Small intestine (tissue), 7 donors: ENCODE measurements around the gene EEFSEC. TPM values are rescaled to one million over a fixed set of nuclear protein-coding genes. Genes with fewer than 3 reads are reported as not detected.

Experiments
- DNase-seq, 2 donors: peaks; one replicate each; pipeline versions ENCODE4 v3.0.0 to v3.0.0-alpha.2; 2013
- FAIRE-seq: peaks from 2 replicates; lab custom pipeline; 2012; peaks lifted over from hg19 to GRCh38; lab: Jason Lieb, UNC
- H3K27ac ChIP-seq, 3 donors: one replicate each; pipeline ENCODE4 v1.5.1; 2013; ENCODE audit warnings: low read length in 2 of 3, mild to moderate bottlenecking in 2 of 3, control low read depth in 1 of 3, inconsistent platforms in 1 of 3, low read depth in 1 of 3, moderate library complexity in 1 of 3
- H3K27me3 ChIP-seq, 3 donors: one replicate each; pipeline ENCODE4 v1.6.1; 2013; ENCODE audit warnings: low read length in 3 of 3, inconsistent platforms in 1 of 3; ENCODE audit not compliant: control insufficient read depth in 3 of 3, insufficient read depth in 3 of 3
- H3K36me3 ChIP-seq, 3 donors: one replicate each; pipeline ENCODE4 v1.6.1; 2013; ENCODE audit warnings: low read length in 3 of 3, inconsistent platforms in 1 of 3, low read depth in 1 of 3, mild to moderate bottlenecking in 1 of 3, moderate library complexity in 1 of 3; ENCODE audit not compliant: control insufficient read depth in 3 of 3, insufficient read depth in 2 of 3
- H3K4me1 ChIP-seq, 3 donors: one replicate each; pipeline ENCODE4 v1.6.1; 2013; ENCODE audit warnings: low read length in 2 of 3, inconsistent platforms in 1 of 3, low read depth in 1 of 3, mild to moderate bottlenecking in 1 of 3, moderate library complexity in 1 of 3; ENCODE audit not compliant: control insufficient read depth in 3 of 3, insufficient read depth in 2 of 3
- H3K4me3 ChIP-seq, 3 donors: one replicate each; pipeline ENCODE4 v1.5.1; 2013; ENCODE audit warnings: low read length in 3 of 3, control low read depth in 1 of 3, inconsistent platforms in 1 of 3, low read depth in 1 of 3, mild to moderate bottlenecking in 1 of 3, moderate library complexity in 1 of 3
- H3K9me3 ChIP-seq, 2 donors: one replicate each; pipeline ENCODE4 v1.6.1; 2013; ENCODE audit warnings: low read depth in 1 of 2, low read length in 1 of 2; ENCODE audit not compliant: control insufficient read depth in 2 of 2, insufficient read depth in 1 of 2
- WGBS, 3 donors: extraction: QIAGEN DNeasy Blood & Tissue Kit; methylation state at CpG; one replicate each; pipeline ENCODE4 v1.1.7; 2013; 5-methylcytosine and 5-hydroxymethylcytosine counted together
- polyA plus RNA-seq, 4 donors: library from polyadenylated mRNA; stranded (reverse) in 3 of 4; unstranded in 1 of 4; fragments of 200-250 nt in 3 of 4; fragments of 120-200 nt in 1 of 4; gene quantifications; one replicate each; pipeline versions ENCODE4 v1.2.1 to v1.2.3, GENCODE V29; 2013
- donor health status: healthy with polysubstance abuse.
- donor health status: control.
- donor health status: control.
- donor health status: Bipolar disorder and iron deficiency.
- donor health status: healthy.

EEFSEC gene
- polyA plus RNA-seq, 4 donors: 4.9 to 29.0 (median 10.2) TPM

GRCh38 chr3:128346562-128346961 lies 193.3 kb downstream of the EEFSEC start:
- FAIRE-seq: no peak
- no peak overlapping the region for H3K27ac ChIP-seq
- peaks cover 0 to 27% (median 6%) of the 10 kb centered on the region in 3 donors for H3K4me1 ChIP-seq
- H3K27me3 ChIP-seq: no peaks in the 10 kb centered on the region
- WGBS, 3 donors: 96 to 100% (median 100%) methylated on average over 2 of the region's 2 CpGs
- peaks cover 0 to 36% (median 0%) of the 10 kb centered on the region in 3 donors for H3K36me3 ChIP-seq
- no peak overlapping the region for H3K4me3 ChIP-seq
- DNase-seq: no peak
- H3K9me3 ChIP-seq: no peaks in the 10 kb centered on the region

- DNase-seq: no peak
- Histone ChIP-seq H3K36me3 (peaks cover 0 to 32% (median 0%) of the 10 kb centered on the region in 3 donors), H3K4me1 (peaks cover 0 to 27% (median 6%) of the 10 kb centered on the region in 3 donors), H3K9me3 (no peaks in the 10 kb centered on the region), H3K27ac (no peak overlapping the region), H3K4me3 (no peak overlapping the region), H3K27me3 (no peaks in the 10 kb centered on the region)
- FAIRE-seq: no peak
These were observed 194.0 kb downstream of the EEFSEC start for GRCh38 chr3:128347282-128347681.

- no peak overlapping the region for H3K27ac ChIP-seq
- H3K36me3 ChIP-seq: peaks cover 0 to 29% (median 0%) of the 10 kb centered on the region in 3 donors
- peaks cover 0 to 22% (median 5%) of the 10 kb centered on the region in 3 donors for H3K4me1 ChIP-seq
- DNase-seq (no peak), FAIRE-seq (no peak)
- no peak overlapping the region for H3K4me3 ChIP-seq
- 71 to 84% (median 76%) methylated on average over 4 of the region's 4 CpGs for WGBS, 3 donors
- no peaks in the 10 kb centered on the region for H3K27me3 ChIP-seq
- H3K9me3 ChIP-seq: no peaks in the 10 kb centered on the region
These were observed 194.8 kb downstream of the EEFSEC start for GRCh38 chr3:128348075-128348474.

DNA sequence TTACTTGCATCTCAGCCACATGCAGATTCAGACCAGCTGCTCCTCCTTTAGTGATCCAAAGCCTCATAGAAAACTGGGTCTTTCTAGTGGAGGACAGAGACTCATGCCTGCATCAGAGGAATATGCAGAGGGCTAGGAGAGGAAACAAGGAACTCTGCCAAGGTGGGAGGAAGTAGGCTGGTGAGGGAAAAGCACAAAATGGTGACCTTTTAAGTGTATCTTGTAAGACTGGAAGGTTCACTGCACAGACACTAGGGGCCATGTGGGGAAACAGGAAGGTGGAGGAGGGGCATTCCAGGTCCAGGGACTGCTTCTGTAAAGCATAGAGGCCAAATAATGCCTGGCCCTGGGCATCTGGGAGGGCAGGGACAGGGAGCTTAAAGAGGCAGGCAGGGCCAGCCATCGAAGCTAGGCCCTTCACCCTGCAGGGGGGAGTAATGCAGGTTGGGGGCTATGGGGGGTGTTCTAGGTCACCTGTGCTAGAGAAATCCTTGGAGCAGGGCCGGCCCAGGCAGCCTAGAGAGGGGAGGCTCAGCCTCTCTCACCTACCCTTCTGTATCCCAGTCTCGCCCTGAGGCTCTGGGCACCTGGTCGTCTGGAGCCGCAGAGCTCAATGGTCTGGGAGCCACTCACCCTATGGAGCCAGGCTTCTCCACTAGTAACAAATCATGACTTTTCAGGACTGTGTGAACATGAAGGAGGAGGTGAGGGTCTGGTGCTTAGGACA lies 195.7 kb downstream of the EEFSEC start:
- Histone ChIP-seq H3K4me1 (peaks cover 0 to 21% (median 0%) of the 10 kb centered on the region in 3 donors), H3K27ac (no peak overlapping the region), H3K36me3 (peaks cover 0 to 33% (median 0%) of the 10 kb centered on the region in 3 donors), H3K9me3 (no peaks in the 10 kb centered on the region), H3K4me3 (no peak overlapping the region), H3K27me3 (no peaks in the 10 kb centered on the region)
- DNase-seq (peak in 1 of 2 donors; percentile 17), FAIRE-seq (no peak)
- WGBS, 3 donors: 88 to 98% (median 91%) methylated on average over 5 of the region's 5 CpGs

DNA sequence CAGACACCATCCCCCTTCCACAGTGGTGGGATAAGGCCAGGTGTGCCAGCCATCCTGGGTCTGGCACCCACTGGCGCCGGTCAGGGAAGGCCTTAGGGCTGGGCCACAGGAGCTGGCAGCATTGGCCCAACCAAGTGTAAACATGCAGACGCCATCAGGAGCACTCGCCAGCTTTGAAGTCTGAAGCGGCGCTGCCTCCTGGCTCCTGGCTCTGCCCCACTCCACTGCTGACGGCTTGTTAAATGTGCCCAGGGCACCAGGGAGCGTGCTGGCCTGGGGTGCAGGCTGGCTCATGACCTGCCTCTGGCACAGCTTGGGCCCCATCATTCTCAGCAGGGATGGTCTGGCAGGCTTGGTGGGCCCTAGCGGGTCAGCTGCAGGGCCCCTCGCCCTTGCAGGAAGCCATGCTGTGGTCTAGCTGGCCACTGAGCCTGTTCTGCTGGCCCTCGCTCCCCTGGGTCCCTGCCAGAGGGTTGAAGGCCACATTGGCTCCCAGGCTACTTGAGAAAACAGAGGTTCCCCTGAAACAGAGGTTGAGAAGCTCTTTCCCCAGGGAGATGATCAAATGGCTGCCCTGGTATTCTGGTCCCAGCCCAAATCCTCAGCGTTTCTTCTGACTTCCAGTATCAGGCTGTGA lies 196.8 kb downstream of the EEFSEC start:
- Histone ChIP-seq H3K4me3 (no peak overlapping the region), H3K27ac (no peak overlapping the region), H3K4me1 (peaks cover 0 to 12% (median 0%) of the 10 kb centered on the region in 3 donors), H3K27me3 (no peaks in the 10 kb centered on the region), H3K9me3 (no peaks in the 10 kb centered on the region), H3K36me3 (peaks cover 0 to 35% (median 0%) of the 10 kb centered on the region in 3 donors)
- no peak for DNase-seq
- FAIRE-seq: no peak
- 94 to 95% (median 94%) methylated on average over 12 of the region's 12 CpGs for WGBS, 3 donors

DNA sequence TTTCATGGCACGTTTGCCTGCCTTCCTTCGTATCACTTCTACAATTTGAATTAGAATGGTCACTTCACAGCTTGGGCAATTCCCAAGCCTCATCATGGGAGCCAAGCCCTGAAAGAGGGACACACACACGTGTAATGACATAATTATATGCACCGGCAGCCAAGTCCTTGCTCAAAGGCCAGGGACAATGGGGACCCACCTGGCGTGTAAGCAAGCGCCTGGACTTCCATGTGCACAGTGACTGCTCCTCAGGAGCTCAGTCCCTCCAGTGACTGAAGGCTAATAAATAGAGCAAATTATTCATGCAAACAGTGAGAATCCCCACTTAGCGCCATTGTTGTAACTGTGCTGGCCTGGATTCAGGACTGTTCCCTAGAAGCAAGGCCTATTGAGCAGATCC lies 198.3 kb downstream of the EEFSEC start:
- H3K27ac ChIP-seq: no peak overlapping the region
- DNase-seq: no peak
- H3K4me1 ChIP-seq: peaks cover 0 to 12% (median 0%) of the 10 kb centered on the region in 3 donors
- H3K27me3 ChIP-seq: no peaks in the 10 kb centered on the region
- 93 to 94% (median 93%) methylated on average over 7 of the region's 7 CpGs for WGBS, 3 donors
- H3K9me3 ChIP-seq: no peaks in the 10 kb centered on the region
- FAIRE-seq: no peak
- peaks cover 0 to 37% (median 0%) of the 10 kb centered on the region in 3 donors for H3K36me3 ChIP-seq
- no peak overlapping the region for H3K4me3 ChIP-seq

DNA sequence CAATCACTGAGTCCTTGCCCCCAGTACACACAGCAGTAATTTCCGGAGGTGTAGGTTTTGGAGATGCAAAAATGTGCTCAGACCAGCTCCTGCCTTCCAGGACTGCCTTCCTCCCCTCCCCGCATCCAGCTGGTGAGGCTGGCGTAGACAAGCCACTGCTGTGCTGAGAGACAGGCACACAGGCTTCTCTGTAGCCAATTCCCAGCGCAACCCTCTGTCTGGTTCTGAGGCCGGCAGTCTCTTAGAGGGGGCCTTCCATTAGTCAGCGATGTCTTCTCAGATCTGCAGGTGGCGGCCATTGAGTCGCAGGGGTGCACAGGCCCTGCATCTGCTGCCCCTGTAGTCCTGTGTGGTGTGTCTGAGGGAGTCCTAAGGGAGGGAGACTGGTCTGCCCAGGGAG lies 199.0 kb downstream of the EEFSEC start:
- no peak for FAIRE-seq
- no peak overlapping the region for H3K4me3 ChIP-seq
- WGBS, 3 donors: 96 to 98% (median 96%) methylated on average over 8 of the region's 8 CpGs

DNA sequence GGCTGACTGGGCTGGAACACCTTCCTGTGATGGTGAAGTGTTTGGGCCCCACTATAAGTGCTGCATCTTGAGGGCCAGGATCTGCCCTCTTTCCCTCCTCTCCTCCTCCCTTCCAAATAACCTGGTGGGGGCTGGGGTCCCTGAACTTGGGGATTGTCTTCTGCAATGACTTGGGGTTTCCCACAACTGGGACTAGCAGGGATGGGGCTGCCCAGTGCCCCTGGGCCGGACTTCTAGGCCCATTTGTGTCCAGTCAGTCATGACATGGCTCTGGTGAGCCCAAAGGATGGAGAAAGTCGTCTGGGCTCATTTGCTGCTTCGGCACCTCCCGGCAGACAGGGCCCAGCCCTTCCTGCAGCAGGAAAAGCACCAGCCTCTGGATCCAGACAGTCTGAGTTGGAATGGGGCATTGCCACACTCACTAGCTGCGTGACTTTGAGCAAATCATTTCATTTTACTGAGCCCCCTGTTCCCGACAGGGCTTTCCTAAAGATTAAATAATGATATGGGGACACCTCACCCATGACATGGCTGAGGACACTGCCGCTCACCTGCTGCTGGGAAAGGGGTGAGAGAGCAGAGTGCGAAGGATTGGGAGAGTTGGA lies 200.2 kb downstream of the EEFSEC start:
- no peaks in the 10 kb centered on the region for H3K27me3 ChIP-seq
- FAIRE-seq (no peak), DNase-seq (no peak)
- WGBS, 3 donors: 86 to 87% (median 86%) methylated on average over 8 of the region's 8 CpGs
- no peak overlapping the region for H3K4me3 ChIP-seq
- H3K9me3 ChIP-seq: no peaks in the 10 kb centered on the region
- H3K36me3 ChIP-seq: peaks cover 0 to 51% (median 2%) of the 10 kb centered on the region in 3 donors
- H3K4me1 ChIP-seq: peaks cover 0 to 12% (median 0%) of the 10 kb centered on the region in 3 donors
- H3K27ac ChIP-seq: no peak overlapping the region

More for the DNA sequence above, 199.0 kb downstream of the EEFSEC start:
- H3K4me1 ChIP-seq: peaks cover 0 to 12% (median 0%) of the 10 kb centered on the region in 3 donors
- no peaks in the 10 kb centered on the region for H3K9me3 ChIP-seq
- peaks cover 0 to 44% (median 0%) of the 10 kb centered on the region in 3 donors for H3K36me3 ChIP-seq
- no peak for DNase-seq
- no peak overlapping the region for H3K27ac ChIP-seq
- H3K27me3 ChIP-seq: no peaks in the 10 kb centered on the region
